ENCODE results near the gene RALGPS1. TPM values are rescaled to one million over a fixed set of nuclear protein-coding genes. Genes with fewer than 3 reads are reported as not detected.

RALGPS1 gene
- total RNA-seq, 1 donor from 2014 or later: 2.4 TPM

DNA sequence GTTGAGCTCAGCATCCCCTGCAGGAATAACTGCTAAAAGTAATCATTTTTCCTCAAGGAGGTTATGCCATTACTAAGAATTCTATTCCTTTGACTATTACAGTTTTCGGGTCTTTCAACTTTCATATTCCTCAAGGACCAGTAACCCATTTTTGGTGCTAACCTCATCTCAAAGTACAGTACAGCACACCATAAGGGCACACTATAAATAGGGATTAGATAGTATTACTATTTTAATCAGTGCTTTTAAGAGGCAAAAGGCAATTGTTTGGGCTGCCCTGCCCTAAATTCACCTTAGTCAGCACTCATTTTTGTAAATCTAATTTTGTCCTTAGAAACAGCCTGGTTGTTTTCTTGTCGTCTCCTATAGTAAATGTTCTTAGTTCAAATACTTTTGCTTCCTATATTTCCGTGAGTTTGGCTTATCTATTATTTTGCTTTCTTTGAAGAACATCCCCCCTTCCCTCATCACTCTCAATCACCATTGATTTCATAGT is 336.4 kb downstream of the RALGPS1 start:
- DNase-seq (ENCODE audit: low read depth in 2 of 2): no peak

DNA sequence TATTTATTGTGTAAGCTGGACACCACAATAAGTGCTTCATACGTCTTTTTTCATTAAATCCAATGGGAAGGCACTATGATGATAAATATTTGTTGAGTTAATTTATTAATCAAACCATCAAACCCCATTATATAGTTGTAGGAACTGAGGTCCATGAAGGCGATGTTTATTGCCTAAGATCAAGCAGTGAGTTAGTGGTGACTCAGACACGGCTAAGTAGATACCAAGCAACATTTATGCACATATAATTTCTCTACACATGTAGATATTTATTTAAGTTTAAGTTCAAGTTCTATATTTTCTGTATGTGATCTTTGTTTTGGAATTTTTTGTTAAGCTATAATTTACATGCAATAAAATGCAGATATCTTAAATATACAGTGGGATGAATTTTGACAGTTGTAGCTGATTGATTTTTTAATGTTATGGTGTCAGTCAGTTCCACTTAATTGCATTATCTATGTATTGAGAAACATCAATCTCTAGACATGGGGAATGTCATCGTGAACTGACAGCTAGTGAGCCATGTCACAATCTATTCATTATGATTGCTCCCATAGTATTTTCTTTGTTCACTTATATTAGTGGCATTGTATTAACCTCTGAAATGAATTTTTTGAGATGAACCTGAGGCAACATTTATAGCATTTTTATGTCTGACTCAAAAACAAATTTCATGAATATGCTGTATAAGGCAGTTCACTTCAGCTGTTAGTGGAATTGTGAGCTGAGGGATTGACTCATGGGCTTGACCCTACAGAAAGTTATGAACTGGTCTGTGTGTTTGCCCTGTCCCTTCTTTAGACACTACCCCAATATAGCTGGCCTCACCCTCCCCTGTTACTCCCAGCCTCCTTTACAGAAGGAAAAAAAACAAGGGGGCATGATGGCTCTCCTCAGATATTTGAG is 338.1 kb downstream of the RALGPS1 start:
- DNase-seq (ENCODE audit: low read depth in 2 of 2): no peak

DNA sequence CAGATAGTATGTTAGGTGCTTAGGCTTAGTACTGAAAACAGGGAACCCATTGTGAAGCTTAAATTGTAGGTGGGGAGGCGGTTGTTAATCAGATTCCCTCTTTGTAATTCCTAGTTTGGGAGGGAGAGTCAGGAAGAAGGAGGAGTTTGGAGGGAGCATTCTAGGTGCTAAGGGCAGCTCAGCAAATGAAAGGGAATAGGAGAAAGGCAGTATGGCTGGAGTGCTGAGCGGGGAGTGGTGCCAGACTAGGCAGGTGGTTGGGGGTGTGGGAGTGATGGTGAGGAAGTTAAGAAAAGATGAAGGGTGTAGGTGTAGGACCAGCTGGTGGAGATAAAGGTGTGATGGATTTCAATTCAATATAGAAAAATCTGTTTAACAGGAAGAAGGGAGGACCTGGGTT is 338.9 kb downstream of the RALGPS1 start:
- DNase-seq (ENCODE audit: low read depth in 2 of 2): no peak

DNA sequence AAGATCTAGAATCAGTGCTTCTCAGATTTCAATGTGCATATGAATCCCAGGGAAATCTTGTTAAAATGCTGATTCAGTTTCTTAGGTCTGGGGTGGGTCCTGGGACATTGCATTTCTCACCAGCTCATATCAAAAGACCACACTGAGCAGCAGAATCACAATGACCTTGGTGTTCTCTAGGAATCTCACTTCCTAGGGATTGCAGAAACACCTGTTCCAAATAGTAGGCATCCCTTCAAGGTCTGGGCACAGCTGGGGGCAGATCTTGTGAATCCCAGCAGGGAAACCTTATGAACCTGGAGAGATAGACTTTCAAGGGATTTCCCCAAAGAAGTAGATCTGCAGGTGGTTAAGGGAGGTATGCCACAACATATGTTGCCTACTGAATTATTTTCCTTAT is 341.1 kb downstream of the RALGPS1 start:
- DNase-seq (ENCODE audit: low read depth in 2 of 2): no peak

DNA sequence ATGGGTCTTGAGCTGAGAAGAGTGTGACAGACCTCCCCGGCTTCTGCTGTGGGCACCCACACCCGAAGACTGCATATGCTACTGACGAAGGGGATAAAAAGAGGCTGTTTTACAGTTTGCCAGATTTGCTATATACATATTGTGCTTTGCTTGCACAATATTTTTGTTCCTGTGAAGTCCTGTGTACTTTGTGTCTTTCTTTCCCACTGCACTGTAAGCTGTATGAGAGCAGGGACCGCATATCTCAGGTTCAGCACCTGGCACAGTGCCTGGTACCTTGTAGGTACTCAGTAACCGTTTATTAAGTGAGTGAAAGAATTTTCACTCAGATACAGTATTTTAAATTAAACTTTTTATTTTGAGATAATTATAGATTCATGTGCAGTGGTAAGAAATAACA is 341.7 kb downstream of the RALGPS1 start:
- DNase-seq (ENCODE audit: low read depth in 2 of 2): no peak

DNA sequence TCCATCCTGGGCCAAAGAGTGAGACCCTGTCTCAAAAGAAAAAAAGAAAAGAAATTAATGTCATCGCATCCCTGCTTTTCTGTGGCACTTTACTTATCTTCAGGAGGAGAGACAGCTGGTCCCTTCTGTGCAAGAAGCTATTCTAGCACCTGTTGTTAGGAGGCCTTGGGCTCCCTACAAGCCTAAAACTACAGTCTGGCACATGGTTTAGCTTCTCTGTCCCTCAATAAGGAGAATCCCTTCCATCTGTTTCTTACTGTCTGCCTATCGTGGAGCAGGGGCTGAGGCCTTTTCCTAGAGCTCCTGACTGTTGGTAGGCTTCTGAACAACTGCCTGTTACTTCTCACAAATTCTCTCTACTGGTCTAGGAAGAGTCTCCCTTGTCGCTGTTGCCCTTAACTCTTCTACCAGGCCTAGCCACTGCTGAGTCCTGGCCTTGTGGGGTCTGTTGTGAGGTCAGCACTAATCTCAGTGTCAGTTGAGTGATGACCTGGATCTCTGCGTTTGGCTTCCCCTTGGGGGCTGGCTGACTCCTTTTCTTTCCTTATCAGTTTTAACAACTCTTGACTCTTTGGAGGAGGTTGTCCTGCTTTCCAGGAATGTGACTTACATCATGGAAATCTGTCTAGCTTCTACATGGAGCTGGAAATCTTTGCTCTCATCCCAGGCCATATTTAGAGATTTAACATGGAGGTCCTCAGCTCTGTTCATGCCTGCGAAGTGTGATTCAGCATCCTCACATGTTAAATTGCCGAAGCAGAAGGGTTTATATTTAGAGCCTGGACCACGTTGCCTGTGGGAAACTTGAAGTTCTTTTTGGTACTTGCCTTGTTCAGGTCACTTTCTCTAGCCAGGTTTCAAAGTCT is 344.3 kb downstream of the RALGPS1 start:
- no peak for DNase-seq (ENCODE audit: low read depth in 2 of 2)

DNA sequence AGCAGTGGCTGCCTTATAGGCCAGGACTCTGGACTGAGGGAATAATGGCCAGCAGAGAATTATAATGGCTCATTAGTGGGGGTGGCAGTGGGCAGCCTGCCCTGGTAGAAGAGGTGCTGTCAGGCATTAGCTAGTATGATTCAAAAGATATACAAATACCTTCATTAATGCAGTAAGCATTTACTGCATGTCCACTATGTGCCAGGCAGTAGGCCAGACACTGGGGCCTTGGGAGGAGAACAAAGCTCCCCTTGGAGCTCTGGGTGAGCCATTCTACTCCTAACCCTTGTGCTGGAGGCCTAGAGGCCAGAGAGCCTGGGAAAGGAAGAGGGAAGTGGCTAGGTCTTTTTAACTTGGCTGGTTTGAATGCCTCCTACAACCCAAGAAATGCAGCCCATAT is 348.0 kb downstream of the RALGPS1 start:
- DNase-seq (ENCODE audit: low read depth in 2 of 2): no peak

DNA sequence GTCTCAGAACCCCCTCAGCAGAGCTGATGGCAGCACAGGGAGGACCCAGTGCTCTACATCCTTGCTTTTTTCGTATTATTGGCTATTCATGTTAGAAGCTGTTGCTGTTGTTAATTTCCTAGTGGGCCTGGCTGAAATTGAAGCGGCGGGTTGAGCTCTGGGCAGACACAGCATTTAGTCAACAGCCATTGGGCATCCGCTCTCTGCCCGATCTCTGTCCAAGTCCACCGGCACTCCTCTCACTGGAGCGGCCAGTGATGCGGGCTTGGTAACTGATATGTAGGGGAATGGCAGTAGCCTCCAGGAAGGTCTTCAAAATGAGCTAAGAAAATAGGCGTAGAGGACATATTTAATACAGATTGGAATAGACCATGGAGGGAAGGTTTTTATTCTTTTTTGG is 348.7 kb downstream of the RALGPS1 start:
- no peak for DNase-seq (ENCODE audit: low read depth in 2 of 2)

DNA sequence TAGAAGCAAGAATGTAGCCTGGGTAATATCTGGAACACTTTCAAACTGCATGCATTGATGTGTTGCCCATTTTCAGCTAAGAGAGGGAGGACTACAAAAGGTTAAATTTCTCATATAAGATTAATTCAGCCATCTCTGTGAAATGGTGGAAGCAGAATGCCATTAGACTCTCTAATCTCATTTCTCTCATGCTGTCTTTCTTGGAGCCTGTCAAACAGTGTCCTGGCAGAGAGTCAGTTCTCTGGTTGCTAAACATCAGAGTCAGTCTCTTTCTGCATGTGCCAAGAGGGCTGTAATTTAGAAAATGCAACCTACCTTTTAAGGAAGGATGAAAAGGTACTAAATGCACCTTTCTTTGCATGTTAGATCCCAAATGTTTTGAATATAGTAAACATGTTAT is 349.1 kb downstream of the RALGPS1 start:
- DNase-seq (ENCODE audit: low read depth in 2 of 2): no peak

DNA sequence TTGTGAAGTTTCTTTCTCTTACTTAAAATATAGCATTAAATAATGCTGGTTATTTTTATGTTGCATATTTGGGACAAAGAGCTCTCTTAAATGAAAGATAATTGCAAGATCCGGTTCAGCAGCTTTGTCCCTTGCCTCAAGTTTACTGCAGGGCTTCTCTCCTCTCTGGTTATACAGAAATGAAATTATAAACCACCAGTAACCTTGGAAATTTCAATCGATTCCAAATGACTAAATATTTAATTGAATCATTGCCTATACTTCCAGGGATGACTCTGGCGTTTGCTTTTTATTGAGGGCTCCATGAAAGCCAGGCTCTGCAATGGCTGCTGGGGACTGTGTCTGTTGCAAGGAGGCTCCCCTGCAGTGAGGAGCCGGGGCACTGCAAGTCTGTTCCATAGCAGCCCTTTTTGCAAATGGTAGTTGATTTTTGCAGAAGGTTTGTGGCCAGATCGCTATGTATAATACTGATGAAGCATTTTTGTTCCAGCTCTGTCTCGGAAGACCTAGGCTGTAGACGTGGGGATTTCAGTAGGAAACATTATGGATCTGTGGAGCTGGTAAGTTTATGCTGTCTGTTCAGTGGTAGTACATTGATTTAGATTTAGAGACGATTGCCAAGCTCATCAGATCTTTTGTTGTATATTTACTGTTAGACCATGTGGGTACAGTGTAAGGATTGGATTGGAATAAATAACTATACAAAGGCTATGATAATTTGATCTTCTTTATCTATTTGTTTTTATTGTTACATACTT is 350.1 kb downstream of the RALGPS1 start, which contains the start of gene GARNL3:
Gene GARNL3 (plus strand): TSS at position 313 of the 758 bp plus-strand sequence. CDS start 104 bp downstream, at position 417.
- DNase-seq (ENCODE audit: low read depth in 2 of 2): no peak

DNA sequence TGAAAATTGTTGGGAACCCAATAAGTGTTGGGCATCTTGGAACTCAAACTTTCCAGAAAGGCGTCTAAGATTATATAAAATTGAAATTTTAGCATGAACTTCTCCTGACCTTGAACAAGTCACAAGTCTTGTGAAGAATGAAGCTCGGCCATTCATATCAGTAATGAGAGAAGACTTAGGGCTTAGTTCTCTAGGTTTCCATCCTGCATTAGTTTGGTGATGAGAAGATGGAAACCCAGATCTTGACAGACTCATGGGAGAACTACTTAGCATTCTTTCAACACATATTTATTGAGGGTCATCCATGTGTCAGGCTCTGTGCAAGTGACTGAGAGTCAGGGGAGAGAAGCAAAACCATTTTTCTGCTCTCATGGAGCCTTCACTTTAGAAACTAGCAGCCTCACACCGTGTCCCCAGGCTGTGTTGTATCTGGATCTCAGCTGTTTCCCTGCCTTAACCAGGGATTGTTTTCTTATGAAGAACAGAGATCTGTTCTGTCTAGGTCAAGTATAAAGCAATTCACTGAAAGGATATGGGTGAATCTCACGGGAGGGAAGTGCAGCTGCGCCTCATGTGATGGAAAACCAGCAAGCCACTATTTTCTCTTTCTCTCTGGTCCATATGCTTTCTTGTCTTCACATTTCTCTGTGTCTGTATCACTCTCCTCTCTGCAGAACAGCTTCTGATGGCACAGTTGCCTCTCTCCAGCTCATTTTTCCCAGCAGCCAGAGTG is 353.4 kb downstream of the RALGPS1 start:
- DNase-seq (ENCODE audit: low read depth in 2 of 2): no peak

DNA sequence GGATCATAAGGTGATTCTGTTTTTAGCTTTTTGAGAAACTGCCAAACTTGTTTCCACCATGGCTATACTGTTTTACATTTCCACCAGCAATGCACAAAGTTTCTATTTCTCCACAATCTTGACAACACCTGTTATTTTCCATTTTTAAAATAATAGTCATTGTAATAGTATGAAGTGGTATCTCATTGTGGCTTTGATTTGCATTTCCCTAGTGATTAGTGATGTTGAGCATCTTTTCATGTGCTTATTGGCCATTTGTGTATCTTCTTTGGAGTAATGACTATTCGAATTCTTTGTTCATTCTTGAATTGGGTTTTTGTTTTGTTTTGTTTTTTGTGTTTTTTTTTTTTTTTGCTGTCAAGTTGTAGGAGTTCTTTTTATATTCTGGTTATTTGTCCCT is 354.9 kb downstream of the RALGPS1 start:
- DNase-seq (ENCODE audit: low read depth in 2 of 2): no peak

Other genes with a start within 250 kb of the RALGPS1 start
- 4.1 and 7.3 TPM in 2 replicates for gene ZBTB43, start 109.7 kb upstream of the RALGPS1 start, total RNA-seq
- 6.8 and 9.1 TPM in 2 replicates for gene ZBTB34, start 54.1 kb upstream of the RALGPS1 start, total RNA-seq
- 5.8 and 7.6 TPM in 2 replicates for gene ANGPTL2, start 207.9 kb downstream of the RALGPS1 start, total RNA-seq